ENCODE measurements around the gene GIGYF1.

DNA sequence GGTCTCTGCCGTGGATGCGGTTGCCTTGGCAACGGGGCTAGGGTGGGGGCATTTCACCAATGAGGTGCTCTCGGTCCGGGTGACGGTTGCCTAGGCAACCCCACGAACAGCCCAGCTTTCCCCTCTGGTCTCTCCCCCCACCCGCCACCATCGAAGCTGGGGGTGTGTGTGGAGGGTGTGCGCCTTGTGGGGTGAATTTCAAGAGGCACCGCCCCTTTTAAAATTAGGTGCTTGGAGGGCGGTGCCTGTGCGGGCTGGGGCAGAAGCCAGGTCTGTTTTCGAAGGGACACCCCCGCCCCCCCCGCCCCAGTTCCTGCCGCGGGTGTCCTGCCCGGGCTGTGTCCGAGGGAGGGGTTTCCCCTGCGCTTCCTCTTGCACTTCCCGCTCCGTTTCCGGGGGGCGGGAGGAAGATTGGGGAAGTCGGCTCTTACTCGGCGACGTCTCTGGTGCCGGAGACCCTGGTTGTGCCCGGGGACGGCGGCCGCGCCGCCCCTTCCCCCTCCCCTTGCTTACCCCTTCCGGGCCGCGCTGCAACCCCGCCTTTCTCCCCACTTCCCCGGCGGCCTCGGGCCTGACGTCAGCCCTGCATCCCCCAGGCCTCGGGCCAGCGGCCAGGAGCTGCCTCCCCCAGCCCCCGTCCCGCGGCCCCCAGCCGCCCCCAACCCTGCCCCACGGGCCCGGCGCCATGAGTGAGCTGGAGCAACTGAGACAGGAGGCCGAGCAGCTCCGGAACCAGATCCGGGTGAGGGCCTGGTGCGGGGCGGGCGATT is 18.3 kb downstream of the GIGYF1 start:
- no peak for TF ChIP-seq CTCF (IDR thresholded peaks at IDR 0.05; ENCODE audit: poor library complexity, severe bottlenecking)
- TF ChIP-seq EP300 (conservative IDR thresholded peaks at IDR 0.05; ENCODE audit: poor library complexity, severe bottlenecking) = no peak
- no peak for TF ChIP-seq SMC3 (conservative IDR thresholded peaks at IDR 0.05; ENCODE audit: poor library complexity)
